IMR-90 (cell line): ENCODE data around the gene SLC35F6. TPM values are rescaled to one million over a fixed set of nuclear protein-coding genes. Genes with fewer than 3 reads are reported as not detected.

Experiments used
- ATAC-seq: fragments of 200-7000 bp; cut with Tn5 transposase; 2 replicates; pipeline ENCODE4 v1.9.1; 2020; ENCODE audit warnings: low read depth, mild to moderate bottlenecking, moderate library complexity
- BruUV-seq: library from RNA; stranded (reverse); fragments of 400-500 nt; replicated peaks from 2 replicates; lab custom pipeline; 2021; lab: Mats Ljungman, UMichigan
- CTCF ChIA-PET: fragments of 300-600 bp; formaldehyde crosslinking; extraction: SDS; loops from one replicate; lab custom pipeline; 2021; ENCODE audit warnings: antibody characterized with exemption; lab: Yijun Ruan, JAX
- POLR2A ChIA-PET: fragments of 300-600 bp; sonication (Branson Sonifier 250); formaldehyde crosslinking; loops from one replicate; lab custom pipeline; 2022; ENCODE audit warnings: antibody characterized with exemption; ENCODE audit not compliant: unreplicated experiment; lab: Charles Lee
- DNase-seq: peaks from one replicate; pipeline ENCODE4 v3.0.0; 2013
- H2AFZ ChIP-seq: replicated peaks from 2 replicates; pipeline ENCODE3; 2013; ENCODE audit warnings: low read length, mild to moderate bottlenecking; ENCODE audit not compliant: poor library complexity
- H2AK5ac ChIP-seq: 2 replicates; pipeline ENCODE4 v1.6.1; 2013; ENCODE audit warnings: low read depth, low read length, inconsistent platforms
- H2AK9ac ChIP-seq: replicated peaks from 2 replicates; pipeline ENCODE3; 2013; ENCODE audit warnings: mild to moderate bottlenecking, low read depth, low read length, moderate library complexity; ENCODE audit not compliant: poor library complexity
- H2BK120ac ChIP-seq: 2 replicates; pipeline ENCODE4 v1.6.1; 2013; ENCODE audit warnings: low read depth, low read length, inconsistent platforms
- H2BK15ac ChIP-seq: 3 replicates; pipeline ENCODE4 v1.6.1; 2013; ENCODE audit warnings: low read depth, low read length, inconsistent platforms
- H2BK20ac ChIP-seq: 2 replicates; pipeline ENCODE4 v1.6.1; 2013; ENCODE audit warnings: low read depth, mild to moderate bottlenecking, inconsistent platforms, low read length, moderate library complexity
- H2BK5ac ChIP-seq: 2 replicates; pipeline ENCODE4 v1.6.1; 2013; ENCODE audit warnings: mild to moderate bottlenecking, low read depth, low read length, inconsistent platforms; ENCODE audit not compliant: poor library complexity, severe bottlenecking
- H3K14ac ChIP-seq: replicated peaks from 2 replicates; pipeline ENCODE4 v1.6.1; 2013; ENCODE audit warnings: low read depth, low read length, inconsistent platforms
- H3K18ac ChIP-seq: 2 replicates; pipeline ENCODE4 v1.6.1; 2013; ENCODE audit warnings: low read depth, low read length, control low read depth
- H3K23ac ChIP-seq: 2 replicates; pipeline ENCODE4 v1.6.1; 2013; ENCODE audit warnings: low read depth, low read length, inconsistent platforms
- H3K27ac ChIP-seq: 2 replicates; pipeline ENCODE4 v1.5.1; 2013; ENCODE audit warnings: mild to moderate bottlenecking, control low read depth, low read length; ENCODE audit not compliant: insufficient read depth
- H3K27me3 ChIP-seq: 2 replicates; pipeline ENCODE4 v1.6.1; 2013; ENCODE audit warnings: low read length; ENCODE audit not compliant: control insufficient read depth, insufficient read depth
- H3K36me3 ChIP-seq: 2 replicates; pipeline ENCODE4 v1.6.1; 2013; ENCODE audit warnings: low read length, mixed read lengths; ENCODE audit not compliant: control insufficient read depth, insufficient read depth
- H3K4ac ChIP-seq: 2 replicates; pipeline ENCODE4 v1.6.1; 2013; ENCODE audit warnings: low read depth, low read length, inconsistent platforms
- H3K4me1 ChIP-seq: 2 replicates; pipeline ENCODE4 v1.6.1; 2013; ENCODE audit warnings: low read length, mixed read lengths; ENCODE audit not compliant: control insufficient read depth, insufficient read depth
- H3K4me2 ChIP-seq: 2 replicates; pipeline ENCODE4 v1.6.1; 2013; ENCODE audit warnings: low read depth, mild to moderate bottlenecking, control low read depth, low read length, moderate library complexity
- H3K4me3 ChIP-seq: 2 replicates; pipeline ENCODE4 v1.5.1; 2013; ENCODE audit warnings: low read depth, mild to moderate bottlenecking, control low read depth, low read length, moderate library complexity; ENCODE audit not compliant: insufficient read depth
- H3K56ac ChIP-seq: 2 replicates; pipeline ENCODE4 v1.6.1; 2013; ENCODE audit warnings: low read length, inconsistent platforms; ENCODE audit not compliant: insufficient read depth; ENCODE audit errors: extremely low read depth
- H3K79me1 ChIP-seq, 2 experiments: 2 replicates each; pipeline ENCODE4 v1.6.1; 2013; ENCODE audit warnings: low read length in 2 of 2, inconsistent platforms in 1 of 2, low read depth in 1 of 2
- H3K9ac ChIP-seq: 2 replicates; pipeline ENCODE4 v1.6.1; 2013; ENCODE audit warnings: low read depth, low read length, control low read depth
- H3K9me1 ChIP-seq: 2 replicates; pipeline ENCODE4 v1.6.1; 2013; ENCODE audit warnings: low read length, inconsistent platforms; ENCODE audit not compliant: insufficient read depth
- H3K9me3 ChIP-seq: 2 replicates; pipeline ENCODE4 v1.6.1; 2013; ENCODE audit warnings: low read length; ENCODE audit not compliant: control insufficient read depth, insufficient read depth
- H4K20me1 ChIP-seq: 2 replicates; pipeline ENCODE4 v1.6.1; 2013; ENCODE audit warnings: low read length, inconsistent platforms; ENCODE audit not compliant: insufficient read depth
- H4K5ac ChIP-seq: 2 replicates; pipeline ENCODE4 v1.6.1; 2013; ENCODE audit warnings: mild to moderate bottlenecking, low read depth, low read length, control low read depth
- H4K8ac ChIP-seq, 2 experiments: 2 replicates each; pipeline ENCODE4 v1.6.1; 2013; ENCODE audit warnings: low read depth in 2 of 2, low read length in 2 of 2, control low read depth in 1 of 2, inconsistent platforms in 1 of 2
- H4K91ac ChIP-seq: 2 replicates; pipeline ENCODE4 v1.6.1; 2013; ENCODE audit warnings: low read depth, low read length, inconsistent platforms; ENCODE audit not compliant: insufficient read depth
- RAD21 ChIP-seq: IDR thresholded peaks from 2 replicates; pipeline ENCODE4 v1.6.1; 2012; ENCODE audit warnings: low read length, improper control_type of control experiment
- WGBS, 2 experiments: methylation state at CpG; one replicate each; pipeline versions ENCODE4 v1.1.5 to v1.1.7; 2013; ENCODE audit warnings: missing lambda C conversion rate in 2 of 2; ENCODE audit not compliant: insufficient read length in 1 of 2; ENCODE audit errors: extremely low coverage in 2 of 2; 5-methylcytosine and 5-hydroxymethylcytosine counted together
- dilution Hi-C: fragments of 300-500 bp; cut with HindIII; formaldehyde crosslinking; loops from one replicate; pipeline ENCODE4 v1.14.3; 2018; ENCODE audit warnings: low sequenced_read_pairs; ENCODE audit not compliant: unreplicated experiment
- in situ Hi-C: fragments of 300-500 bp; cut with MboI; formaldehyde crosslinking; loops from 3 replicates; pipeline ENCODE4 v1.14.3; 2019; ENCODE audit warnings: low sequenced_read_pairs, inconsistent platforms, mixed read lengths
- intact Hi-C: fragments of 100-400 bp; cut with micrococcal nuclease; formaldehyde crosslinking; loops from 2 replicates; pipeline ENCODE4 v1.10.0; 2022
- polyA plus RNA-seq, 3 experiments: library from polyadenylated mRNA; depleted of rRNA; stranded (reverse); fragments of >200 nt; gene quantifications; 2 replicates each; pipeline ENCODE4 v1.2.3, GENCODE V29; 2012; ENCODE audit warnings: low replicate concordance in 1 of 3
- total RNA-seq: library from RNA; depleted of rRNA; stranded (reverse); fragments of >200 nt; gene quantifications from 2 replicates; pipeline ENCODE4 v1.2.3, GENCODE V29; 2012
- TF ChIP-seq, protein P1 (sequence below): conservative IDR thresholded peaks from 2 replicates; pipeline ENCODE4 v1.5.1; 2012; ENCODE audit warnings: mild to moderate bottlenecking, low read depth, low read length, improper control_type of control experiment

The SLC35F6 gene
- total and polyA plus RNA-seq, 2 of the 4 experiments (the other 2 are of a cell fraction) = 19.1 to 30.6 TPM

DNA sequence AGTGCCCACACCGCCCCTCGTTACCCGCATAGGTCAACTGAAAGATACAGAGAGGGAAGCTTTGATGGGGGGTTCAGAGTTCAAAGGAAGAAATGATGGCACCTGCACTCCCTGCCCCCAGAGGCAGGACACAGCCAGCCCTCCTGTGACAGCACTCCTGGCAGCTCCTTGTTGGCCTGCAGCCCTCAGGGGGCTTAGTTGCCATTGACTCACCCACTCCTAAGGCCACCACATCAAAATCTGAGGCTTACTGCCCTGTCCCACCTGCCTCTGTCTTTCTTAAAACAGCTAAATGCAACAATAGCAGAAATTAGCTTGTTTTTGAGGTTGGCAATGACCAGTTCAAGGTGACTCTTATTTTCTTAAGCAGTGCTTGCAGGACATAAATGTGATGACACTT, 31.6 kb upstream of the SLC35F6 start:
- Histone ChIP-seq H3K14ac (no peak overlapping the region), H3K56ac (no peak overlapping the region), H4K8ac (no peak overlapping the region), H2BK120ac (no peak overlapping the region), H2BK5ac (no peak overlapping the region), H2AK9ac (no peak overlapping the region), H4K20me1 (no peaks in the 10 kb centered on the region), H3K4ac (no peak overlapping the region), H3K4me1 (no peaks in the 10 kb centered on the region), H3K4me3 (no peak overlapping the region), H3K36me3 (no peaks in the 10 kb centered on the region), H3K9me3 (no peaks in the 10 kb centered on the region), H3K9me1 (no peaks in the 10 kb centered on the region), H3K27me3 (peaks cover 27% of the 10 kb centered on the region; the same call in 1 of the 2 replicates), H3K79me1 (no peaks in the 10 kb centered on the region), H2BK15ac (no peak overlapping the region), H2AFZ (no peak overlapping the region), H3K27ac (no peak overlapping the region), H3K18ac (no peak overlapping the region), H3K9ac (no peak overlapping the region), H3K4me2 (no peak overlapping the region), H2AK5ac (no peak overlapping the region), H4K91ac (no peak overlapping the region), H4K5ac (no peak overlapping the region), H3K23ac (no peak overlapping the region), H2BK20ac (no peak overlapping the region)
- ATAC-seq = no peak
- no TSS peak for BruUV-seq
- no peak for DNase-seq
- dilution Hi-C loops (no loop called here), intact Hi-C loops (no loop called here), in situ Hi-C loops (no loop called here)
- ChIA-PET POLR2A (no interaction called here), CTCF (no interaction called here)
- TF ChIP-seq, protein P1, sequence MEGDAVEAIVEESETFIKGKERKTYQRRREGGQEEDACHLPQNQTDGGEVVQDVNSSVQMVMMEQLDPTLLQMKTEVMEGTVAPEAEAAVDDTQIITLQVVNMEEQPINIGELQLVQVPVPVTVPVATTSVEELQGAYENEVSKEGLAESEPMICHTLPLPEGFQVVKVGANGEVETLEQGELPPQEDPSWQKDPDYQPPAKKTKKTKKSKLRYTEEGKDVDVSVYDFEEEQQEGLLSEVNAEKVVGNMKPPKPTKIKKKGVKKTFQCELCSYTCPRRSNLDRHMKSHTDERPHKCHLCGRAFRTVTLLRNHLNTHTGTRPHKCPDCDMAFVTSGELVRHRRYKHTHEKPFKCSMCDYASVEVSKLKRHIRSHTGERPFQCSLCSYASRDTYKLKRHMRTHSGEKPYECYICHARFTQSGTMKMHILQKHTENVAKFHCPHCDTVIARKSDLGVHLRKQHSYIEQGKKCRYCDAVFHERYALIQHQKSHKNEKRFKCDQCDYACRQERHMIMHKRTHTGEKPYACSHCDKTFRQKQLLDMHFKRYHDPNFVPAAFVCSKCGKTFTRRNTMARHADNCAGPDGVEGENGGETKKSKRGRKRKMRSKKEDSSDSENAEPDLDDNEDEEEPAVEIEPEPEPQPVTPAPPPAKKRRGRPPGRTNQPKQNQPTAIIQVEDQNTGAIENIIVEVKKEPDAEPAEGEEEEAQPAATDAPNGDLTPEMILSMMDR = no peak
- TF ChIP-seq RAD21 = no peak
- no CpG with 5 or more reads among the region's 3 CpGs for WGBS, 2 experiments
